Suprapubic skin (tissue), 4 donors: ENCODE results near the gene GRB10.

ENCODE experiments used
- POLR2A ChIP-seq, 2 donors: fragments of 450-650 bp; IDR thresholded peaks; one replicate each; pipeline ENCODE4 v1.6.1; 2017; ENCODE audit warnings: antibody characterized with exemption in 2 of 2, mild to moderate bottlenecking in 2 of 2, moderate library complexity in 2 of 2
- POLR2AphosphoS5 ChIP-seq, 3 donors: sonication (generic); formaldehyde crosslinking; IDR thresholded peaks; one replicate each; pipeline ENCODE4 v1.6.1; 2017; ENCODE audit warnings: antibody characterized with exemption in 3 of 3

DNA sequence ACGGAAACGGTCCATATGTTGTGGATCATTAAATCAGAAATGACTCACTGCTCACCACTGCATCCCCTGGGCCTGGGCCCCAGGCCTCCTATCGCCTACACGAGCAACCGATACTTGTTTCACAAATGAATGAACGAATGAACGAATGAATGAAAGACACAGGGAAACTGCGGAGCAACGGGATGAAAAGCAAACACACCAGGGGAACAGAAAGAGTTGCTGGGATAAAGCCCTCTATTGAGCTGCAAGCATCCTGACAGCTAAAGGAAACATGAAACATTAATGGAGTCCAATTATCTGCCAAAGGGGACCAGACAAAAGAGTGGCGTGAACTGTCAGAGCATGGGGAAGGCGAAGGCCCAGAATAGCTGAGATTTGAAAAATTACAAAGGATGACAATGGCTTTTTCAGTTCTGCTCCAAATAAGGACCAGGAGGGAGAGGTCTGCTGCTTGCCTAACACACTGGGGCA, 92.1 kb downstream of the GRB10 start:
- TF ChIP-seq POLR2A (IDR thresholded peaks at IDR 0.05): no peak
- TF ChIP-seq POLR2AphosphoS5 (IDR thresholded peaks at IDR 0.05): no peak
